ENCODE measurements around the gene PROM2. TPM values are rescaled to one million over a fixed set of nuclear protein-coding genes. Genes with fewer than 3 reads are reported as not detected.

PROM2 gene
- total RNA-seq (2021): 3.1 and 4.0 TPM in 2 replicates
- long read RNA-seq, partial matches to known transcripts: 1 of 3 reads
- long read RNA-seq, other reads (novel, unspliced or antisense): 1 of 3 reads

- Histone ChIP-seq H3K56ac (ENCODE audit: insufficient read length, low read depth, low read length) (no peak within 1 kb of the TSS), H4K91ac (ENCODE audit: insufficient read length, low read depth, low read length) (no peak within 1 kb of the TSS), H4K20me1 (ENCODE audit: control insufficient read depth, insufficient read depth, insufficient read length) (no peaks in the 10 kb centered on the region), H3K9me3 (ENCODE audit: control insufficient read depth, low read depth, low read length) (no peaks in the 10 kb centered on the region), H2AFZ (ENCODE audit: low read length) (no peak within 1 kb of the TSS), H3K27me3 (ENCODE audit: insufficient read depth, low read length) (no peaks in the 10 kb centered on the region), H3K9ac (ENCODE audit: extremely low read depth, insufficient read length, low read length) (no peak within 1 kb of the TSS), H4K5ac (ENCODE audit: insufficient read length, low read depth, low read length) (no peak within 1 kb of the TSS), H3K4me2 (ENCODE audit: insufficient read depth, insufficient read length, low read length) (no peak within 1 kb of the TSS), H2BK20ac (ENCODE audit: low read depth, low read length, poor library complexity, severe bottlenecking) (no peak within 1 kb of the TSS), H3K4ac (ENCODE audit: low read depth, low read length) (no peak within 1 kb of the TSS), H3K79me2 (ENCODE audit: insufficient read depth, low read length) (no peaks in the 10 kb centered on the region), H2BK12ac (ENCODE audit: insufficient read length, low read depth, low read length) (no peak within 1 kb of the TSS), H3K23ac (ENCODE audit: insufficient read length, low read depth, low read length) (no peak within 1 kb of the TSS), H3T11ph (ENCODE audit: low read length) (no peak within 1 kb of the TSS), H3K4me1 (ENCODE audit: insufficient read depth, low read length) (no peaks in the 10 kb centered on the region; the same call in 1 of the 2 replicates), H2BK5ac (ENCODE audit: insufficient read length, low read length) (no peak within 1 kb of the TSS), H2BK15ac (ENCODE audit: low read depth, low read length) (no peak within 1 kb of the TSS), H3K27ac (ENCODE audit: insufficient read length, low read depth, low read length) (no peak within 1 kb of the TSS), H3K18ac (ENCODE audit: insufficient read length, low read depth, low read length) (no peak within 1 kb of the TSS), H2AK5ac (ENCODE audit: insufficient read length, low read length) (no peak within 1 kb of the TSS), H3K23me2 (ENCODE audit: insufficient read length, low read depth, low read length, poor library complexity, severe bottlenecking) (no peaks in the 10 kb centered on the region), H3K14ac (ENCODE audit: insufficient read depth, low read length) (peak within 1 kb of the TSS; percentile 61), H4K8ac (replicated peaks; ENCODE audit: insufficient read length, low read depth, low read length) (no peak within 1 kb of the TSS), H3K79me1 (ENCODE audit: insufficient read depth, low read depth, low read length, poor library complexity, severe bottlenecking) (no peaks in the 10 kb centered on the region), H2BK120ac (ENCODE audit: low read depth, low read length, poor library complexity, severe bottlenecking) (no peak within 1 kb of the TSS)
- TF ChIP-seq CTCF (conservative IDR thresholded peaks at IDR 0.05): no peak
- peak; percentile 91 for DNase-seq
- H3K4me1 Mint-ChIP-seq: peaks cover 19 to 33% of the 10 kb centered on the region in 2 experiments
- H3K27me3 Mint-ChIP-seq (ENCODE audit: low read depth): no peaks in the 10 kb centered on the region
- no CpG with 5 or more reads among the region's 17 CpGs for WGBS (ENCODE audit: extremely low coverage, insufficient read length, low lambda C conversion rate)
- H3K9me3 Mint-ChIP-seq: no peaks in the 10 kb centered on the region; a peak in 1 of 5 replicates
- peak within 1 kb of the TSS; percentile 15 to 26; a peak in 3 of 5 replicates for H3K4me3 Mint-ChIP-seq
- H3K27ac Mint-ChIP-seq: peak within 1 kb of the TSS; percentile 79 to 83 (median 81); a peak in 5 of 7 replicates
- no peaks in the 10 kb centered on the region; a peak in 1 of 7 replicates for H3K36me3 Mint-ChIP-seq (ENCODE audit: insufficient read depth in 1 of 3, low read depth in 3 of 3)
Measured at GRCh38 chr2:95274291-95275150, at the start of gene PROM2. Gene PROM2, plus strand, starts transcription at chr2:95274449. Its CDS starts 137 bp downstream, at chr2:95274586.
